ENCODE measurements around the gene PCDHA13.
"Not testable (repeated sequence)": the region's sequence is repeated elsewhere in the genome, so short reads cannot be mapped to it uniquely, and the experiment has no call there.

PCDHA13 gene

GRCh38 chr5:140881889-140882590 lies at the start of gene PCDHA13:
PCDHA13 (plus strand) TSS chr5:140882124; CDS start chr5:140882269, 145 bp downstream.
- DNase-seq: no peak

- no peak for DNase-seq
These were observed 47.9 kb upstream of the PCDHA13 start, which contains the start of gene PCDHA7 for GRCh38 chr5:140833993-140834392. PCDHA7 (plus strand) TSS chr5:140834269; CDS start chr5:140834384, 115 bp downstream.

GRCh38 chr5:140834439-140835008 lies 47.4 kb upstream of the PCDHA13 start:
- not testable (repeated sequence) for DNase-seq

- no peak for DNase-seq
These were observed 46.1 kb upstream of the PCDHA13 start for GRCh38 chr5:140835622-140836510.

- DNase-seq: no peak
These were observed 40.7 kb upstream of the PCDHA13 start, which contains the start of gene PCDHA8 for GRCh38 chr5:140840978-140841962. PCDHA8 (plus strand) TSS chr5:140841187; CDS start chr5:140841322, 135 bp downstream.

- no peak for DNase-seq
These were observed 38.9 kb upstream of the PCDHA13 start for GRCh38 chr5:140842798-140843733.

- DNase-seq: not testable (repeated sequence)
These were observed 33.5 kb upstream of the PCDHA13 start, which contains the start of gene PCDHA9 for GRCh38 chr5:140848139-140849102. PCDHA9 (plus strand) TSS chr5:140848382; CDS start chr5:140848496, 114 bp downstream.

- DNase-seq: not testable (repeated sequence)
These were observed 31.9 kb upstream of the PCDHA13 start for GRCh38 chr5:140849831-140850634.

- no peak for DNase-seq
These were observed 25.9 kb upstream of the PCDHA13 start, which contains the start of gene PCDHA10 for GRCh38 chr5:140855772-140856674. PCDHA10 (plus strand) TSS chr5:140855897; CDS start chr5:140856049, 152 bp downstream.

GRCh38 chr5:140857177-140857986 lies 24.5 kb upstream of the PCDHA13 start:
- no peak for DNase-seq

GRCh38 chr5:140857987-140858240 lies 24.0 kb upstream of the PCDHA13 start:
- no peak for DNase-seq

GRCh38 chr5:140862441-140863295 lies 19.3 kb upstream of the PCDHA13 start:
- DNase-seq: no peak

- DNase-seq: no peak
These were observed 13.0 kb upstream of the PCDHA13 start, which contains the start of gene PCDHA11 for GRCh38 chr5:140868721-140869554. PCDHA11 (plus strand) TSS chr5:140868957; CDS start chr5:140869104, 147 bp downstream.

GRCh38 chr5:140869555-140869886 lies 12.4 kb upstream of the PCDHA13 start:
- DNase-seq: no peak
